H4 (cell line): ENCODE measurements around the gene PTPRG. TPM values are rescaled to one million over a fixed set of nuclear protein-coding genes. Genes with fewer than 3 reads are reported as not detected.

Source experiments
- DNase-seq: peaks from one replicate; pipeline ENCODE4 v3.0.0-alpha.2; 2015; ENCODE audit warnings: low spot score
- total RNA-seq: library from RNA; depleted of rRNA; stranded (reverse); fragments of >200 nt; shearing (Covaris generic); gene quantifications from 2 replicates; pipeline ENCODE4 v1.2.3, GENCODE V29; 2014

Gene PTPRG
- total RNA-seq, 1 experiment from 2014 or later = 16.1 TPM

- no peak for DNase-seq
Measured at GRCh38 chr3:61562721-61563312, 1.4 kb downstream of the PTPRG start.

DNA sequence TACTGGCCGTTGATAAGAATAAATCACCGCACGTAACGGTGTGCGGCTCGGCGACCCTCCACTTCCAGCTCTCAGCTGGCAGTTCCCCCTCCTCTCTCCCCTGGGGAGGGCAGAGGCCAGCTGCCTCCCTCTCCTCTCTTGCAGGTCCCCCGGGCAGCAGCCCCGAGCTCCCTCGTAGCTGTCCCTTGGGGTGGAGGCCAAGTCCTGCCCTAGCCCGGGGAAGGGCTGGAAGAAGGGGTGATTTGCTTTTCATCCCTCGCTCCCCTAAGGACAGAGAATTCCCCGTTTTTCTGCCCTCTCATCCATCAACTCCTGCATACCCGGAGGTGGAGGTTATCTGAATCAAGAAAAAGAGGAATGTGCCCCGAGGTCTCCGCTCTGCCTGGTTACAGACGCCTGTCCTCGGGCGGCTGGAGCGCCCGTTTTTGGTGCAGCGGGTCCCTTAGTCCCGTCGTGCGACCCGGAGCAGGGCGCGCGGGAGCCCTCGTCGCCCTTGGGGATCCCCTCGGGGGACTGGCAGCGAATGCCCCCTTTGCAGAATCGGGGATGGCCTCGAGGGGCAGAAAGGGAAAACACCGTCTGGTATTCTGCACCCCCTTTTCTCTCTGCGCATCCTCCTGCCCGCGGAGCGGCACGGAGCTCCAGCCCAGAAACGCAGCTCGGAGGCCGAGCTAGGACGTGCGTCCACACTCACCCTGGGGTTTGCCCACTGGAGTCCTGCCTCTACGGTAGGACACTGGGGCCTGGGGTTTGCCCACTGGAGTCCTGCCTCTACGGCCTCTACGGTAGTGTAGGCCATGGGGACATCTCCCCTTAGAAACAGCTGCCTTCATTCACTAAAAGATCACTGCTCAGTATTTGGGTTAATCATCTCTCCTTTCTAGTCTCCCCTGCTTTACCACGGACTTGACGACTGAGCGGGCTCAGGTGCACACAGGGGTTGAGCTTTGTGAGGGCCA is 2.2 kb downstream of the PTPRG start:
- DNase-seq = no peak

GRCh38 chr3:61564395-61565059 is 3.2 kb downstream of the PTPRG start:
- DNase-seq = peak; percentile 11

- no peak for DNase-seq
Measured at GRCh38 chr3:61565569-61565968, 4.2 kb downstream of the PTPRG start.

DNA sequence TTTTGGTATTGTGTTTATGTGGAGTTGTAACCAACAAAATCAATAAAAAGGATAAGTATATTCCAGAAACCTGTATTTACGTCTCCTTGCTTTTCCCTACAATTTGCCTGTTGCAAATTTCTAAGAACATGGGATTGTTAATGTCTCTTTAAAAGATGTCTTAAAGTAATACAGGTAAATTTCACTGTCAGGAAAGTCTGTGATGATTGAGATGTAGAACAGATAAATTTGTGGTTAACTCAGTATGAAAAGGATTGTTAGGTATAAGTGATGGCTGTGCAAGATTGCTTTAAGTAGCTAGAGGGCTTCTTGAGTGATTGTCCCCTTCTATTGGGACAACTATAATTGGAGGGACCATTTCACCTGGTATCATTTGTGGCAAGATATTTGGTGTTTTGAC is 6.8 kb downstream of the PTPRG start:
- no peak for DNase-seq

DNA sequence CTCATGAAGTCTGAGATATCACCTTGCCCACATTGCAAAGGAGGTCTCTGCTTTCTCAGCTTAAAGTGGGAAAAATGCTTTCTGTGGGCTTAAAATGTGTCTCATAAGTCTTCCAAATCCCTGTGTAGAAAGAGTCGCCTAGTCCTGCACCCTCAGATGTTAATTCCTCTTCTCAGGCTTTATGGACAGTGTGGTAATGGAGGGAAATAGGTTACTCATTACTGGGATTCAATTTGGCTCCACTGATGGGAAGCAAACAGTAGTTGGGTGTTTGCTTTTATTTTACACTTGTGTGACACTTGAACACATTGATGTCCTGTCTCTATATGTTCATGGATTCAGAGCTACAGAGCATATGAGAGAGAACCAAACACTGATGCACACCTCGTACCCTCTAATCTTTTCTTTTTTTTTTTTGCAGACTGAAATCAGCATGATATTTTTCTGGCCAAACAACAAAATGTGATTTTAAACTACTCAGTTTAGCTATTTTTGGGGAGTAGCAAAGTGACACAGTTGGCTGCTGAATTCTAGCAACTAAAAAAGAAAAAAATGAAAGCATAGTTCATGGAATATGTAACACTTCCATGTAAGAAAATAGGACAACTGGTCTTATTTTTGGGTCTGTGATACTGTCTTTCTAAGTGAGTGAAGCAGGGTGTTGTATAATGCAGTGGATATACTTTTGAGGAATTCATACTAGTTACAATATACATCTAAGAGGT is 8.6 kb downstream of the PTPRG start:
- DNase-seq = no peak

DNA sequence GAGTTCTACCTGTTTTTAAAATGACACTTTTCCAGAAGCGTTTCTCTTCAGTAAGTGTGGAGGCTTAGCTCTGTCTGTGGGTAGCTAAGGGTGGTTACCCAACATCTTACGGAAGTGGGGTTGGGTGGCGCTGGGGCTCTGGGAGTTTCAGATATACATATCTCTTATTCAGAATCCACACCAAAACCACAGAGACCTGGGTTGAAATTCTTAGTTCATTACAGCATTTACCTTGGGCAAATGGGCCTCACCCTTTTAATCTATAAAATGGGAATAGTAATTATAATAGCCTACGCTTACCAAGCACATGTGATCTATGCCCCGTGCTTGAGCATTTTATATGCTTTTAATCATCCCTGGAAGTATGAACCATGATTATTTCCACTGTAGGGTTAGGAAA is 9.4 kb downstream of the PTPRG start:
- DNase-seq = peak; percentile 43

DNA sequence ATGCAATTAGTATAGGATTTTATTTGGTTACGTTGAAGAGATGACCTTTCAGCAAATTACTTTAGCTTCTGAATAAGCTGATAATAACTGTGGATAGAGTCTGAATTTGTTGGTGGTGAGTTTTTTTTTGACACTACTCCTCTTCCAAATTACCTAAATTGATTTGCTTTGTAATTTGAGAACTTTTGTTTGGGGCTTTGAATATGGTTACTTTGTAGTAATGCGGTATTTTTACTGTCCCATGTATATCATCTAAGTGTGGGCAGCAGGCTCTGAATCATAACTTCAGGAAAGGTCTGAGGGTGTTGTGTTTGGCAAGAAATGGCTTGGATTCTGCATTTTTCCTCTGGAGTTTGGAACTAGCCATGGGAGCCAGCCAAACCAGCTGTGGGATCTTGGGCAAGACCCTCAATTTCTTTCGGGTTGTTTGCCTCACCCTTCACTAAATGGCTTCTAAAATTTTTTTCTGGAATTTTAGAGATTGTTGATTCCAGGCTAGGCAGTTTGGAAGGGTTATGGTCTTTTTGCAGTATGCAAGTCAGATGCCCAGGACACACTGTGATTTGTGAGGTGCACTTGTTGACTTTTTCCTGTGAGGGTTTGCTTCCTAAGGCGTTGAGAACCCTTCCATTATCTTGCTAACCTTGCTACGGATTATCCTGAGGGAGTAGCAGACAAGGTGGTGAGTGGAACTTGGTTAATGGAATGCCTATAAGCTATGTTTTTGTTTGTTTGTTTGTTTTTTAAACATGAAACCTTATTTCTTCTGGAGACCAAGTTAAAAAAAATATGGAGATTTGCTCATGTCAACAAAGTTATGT is 10.4 kb downstream of the PTPRG start:
- DNase-seq = peak; percentile 49

GRCh38 chr3:61572879-61573278 is 11.5 kb downstream of the PTPRG start:
- DNase-seq = no peak

DNA sequence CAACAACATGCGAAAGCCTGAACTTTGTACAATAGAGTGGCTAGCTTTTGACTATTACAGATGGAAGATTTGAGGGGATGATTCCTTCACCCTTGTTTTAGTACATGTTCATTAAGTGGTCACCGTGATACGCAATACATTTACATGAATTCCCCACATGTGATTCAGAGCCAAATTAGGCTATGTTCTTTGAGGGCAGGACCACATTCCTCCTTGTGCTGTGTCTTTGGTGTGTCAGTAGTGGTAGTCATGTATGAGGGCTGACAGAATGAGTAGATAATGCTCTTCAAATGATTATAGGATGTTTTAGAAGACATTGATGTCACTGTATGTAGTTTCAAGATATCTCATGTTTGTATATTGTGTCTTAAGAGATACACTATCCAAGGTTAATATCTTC is 12.1 kb downstream of the PTPRG start:
- DNase-seq = no peak

- peak; percentile 97 for DNase-seq
Measured at GRCh38 chr3:61574854-61575253, 13.5 kb downstream of the PTPRG start.

- DNase-seq = no peak
Measured at GRCh38 chr3:61575893-61576292, 14.5 kb downstream of the PTPRG start.

DNA sequence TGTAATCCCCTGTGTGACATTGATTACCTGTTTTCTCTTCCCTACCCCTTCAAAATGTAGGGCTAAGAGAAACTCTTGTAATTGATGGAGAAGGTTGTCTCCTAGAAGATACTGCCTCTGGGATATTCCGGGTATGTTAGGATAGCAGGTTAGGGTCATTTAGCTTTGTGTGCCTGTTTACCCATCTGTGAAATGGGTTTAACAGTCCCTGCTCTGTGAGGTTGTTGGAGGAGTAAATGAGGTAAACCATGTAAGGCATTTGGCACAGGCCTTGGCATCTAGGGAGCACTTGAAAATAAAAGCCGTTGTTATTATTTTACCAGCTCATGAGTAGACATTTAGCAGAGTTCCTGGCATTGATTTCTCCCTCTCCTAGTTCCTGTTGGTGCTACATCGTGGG is 16.4 kb downstream of the PTPRG start:
- no peak for DNase-seq

DNA sequence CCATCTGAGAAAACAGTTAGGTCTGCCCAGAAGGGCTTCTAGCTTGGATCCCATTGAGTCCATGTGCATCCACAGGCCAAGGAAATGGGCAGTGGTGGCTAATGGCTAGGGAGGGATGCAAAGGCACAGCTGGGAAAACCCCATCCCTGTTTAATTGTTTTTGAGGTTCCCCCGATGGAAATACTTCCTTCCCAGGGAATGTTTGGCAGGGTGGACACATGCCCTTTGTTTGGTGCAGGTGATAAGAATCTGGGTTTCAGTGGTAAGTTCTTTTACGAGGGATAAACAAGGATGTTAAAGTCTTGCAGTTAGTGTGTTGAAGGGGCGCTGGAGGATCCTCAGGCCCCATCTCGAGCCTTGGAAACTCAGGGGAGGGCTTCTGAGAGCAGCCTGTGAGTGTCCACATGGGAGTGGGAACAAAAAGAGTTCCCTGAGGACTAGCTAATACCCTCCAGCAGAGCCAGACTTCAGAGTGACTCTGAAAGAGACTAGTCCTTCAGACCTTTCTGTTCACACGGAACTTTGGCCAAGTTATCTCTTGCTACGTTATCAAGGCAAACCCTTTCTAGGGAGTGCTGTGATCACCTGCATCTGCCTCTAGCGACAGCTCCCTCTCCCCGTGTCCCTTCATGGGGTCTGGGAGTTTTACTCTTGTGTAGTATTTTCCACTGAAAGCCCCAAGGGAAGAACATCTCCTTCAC is 17.4 kb downstream of the PTPRG start:
- no peak for DNase-seq

GRCh38 chr3:61579685-61580084 is 18.3 kb downstream of the PTPRG start:
- no peak for DNase-seq

- no peak for DNase-seq
Measured at GRCh38 chr3:61580982-61581643, 19.7 kb downstream of the PTPRG start.

GRCh38 chr3:61582287-61582686 is 20.9 kb downstream of the PTPRG start:
- DNase-seq = no peak

GRCh38 chr3:61582846-61583245 is 21.5 kb downstream of the PTPRG start:
- no peak for DNase-seq

GRCh38 chr3:61583890-61584875 is 22.8 kb downstream of the PTPRG start:
- no peak for DNase-seq
